KMS-11 (cell line): ENCODE measurements around the gene SLC35F6.
"Not testable (repeated sequence)": the region's sequence is repeated elsewhere in the genome, so short reads cannot be mapped to it uniquely, and the experiment has no call there.

Source experiments
- H2AFZ ChIP-seq: fragments of 200-600 bp; sonication (generic); 2 replicates; pipeline ENCODE4 v1.6.1; 2016; ENCODE audit warnings: antibody characterized with exemption, mixed run types, low read depth
- H3K27ac ChIP-seq: fragments of 200-600 bp; sonication (generic); 2 replicates; pipeline ENCODE4 v1.6.1; 2016; ENCODE audit warnings: mild to moderate bottlenecking, mixed run types
- H3K27me3 ChIP-seq: fragments of 200-600 bp; sonication (generic); 2 replicates; pipeline ENCODE4 v1.6.1; 2017; ENCODE audit warnings: mild to moderate bottlenecking, low read depth, mixed run types, moderate library complexity; ENCODE audit not compliant: insufficient read depth
- H3K36me3 ChIP-seq: fragments of 200-600 bp; sonication (generic); 2 replicates; pipeline ENCODE4 v1.6.1; 2017; ENCODE audit warnings: mild to moderate bottlenecking, mixed run types; ENCODE audit not compliant: insufficient read depth
- H3K4me1 ChIP-seq: fragments of 200-600 bp; sonication (generic); 2 replicates; pipeline ENCODE4 v1.6.1; 2016; ENCODE audit warnings: mild to moderate bottlenecking, low read depth, mixed run types; ENCODE audit not compliant: poor library complexity, severe bottlenecking
- H3K4me2 ChIP-seq: fragments of 200-600 bp; sonication (generic); 2 replicates; pipeline ENCODE4 v1.7.0; 2016; ENCODE audit warnings: mild to moderate bottlenecking, mixed run types
- H3K4me3 ChIP-seq: fragments of 200-600 bp; sonication (generic); IDR thresholded peaks from 2 replicates; pipeline ENCODE4 v1.6.1; 2017; ENCODE audit warnings: low read depth, low read length, mixed read lengths; ENCODE audit not compliant: insufficient read depth
- H3K79me2 ChIP-seq: fragments of 200-600 bp; sonication (generic); 2 replicates; pipeline ENCODE4 v1.6.1; 2016; ENCODE audit warnings: low read depth, mixed run types; ENCODE audit not compliant: insufficient read depth
- H3K9ac ChIP-seq: fragments of 200-600 bp; sonication (generic); 2 replicates; pipeline ENCODE4 v1.6.1; 2016; ENCODE audit warnings: mild to moderate bottlenecking, mixed run types
- H4K20me1 ChIP-seq: fragments of 200-600 bp; sonication (generic); 2 replicates; pipeline ENCODE4 v1.6.1; 2016; ENCODE audit warnings: mild to moderate bottlenecking, mixed run types; ENCODE audit not compliant: insufficient read depth
- TF ChIP-seq, protein P1 (sequence below): fragments of 200-600 bp; sonication (generic); conservative IDR thresholded peaks from 2 replicates; pipeline ENCODE4 v1.6.1; 2017; ENCODE audit warnings: low read depth, mild to moderate bottlenecking, antibody characterized with exemption, low read length, moderate library complexity, mixed read lengths

Gene SLC35F6

DNA sequence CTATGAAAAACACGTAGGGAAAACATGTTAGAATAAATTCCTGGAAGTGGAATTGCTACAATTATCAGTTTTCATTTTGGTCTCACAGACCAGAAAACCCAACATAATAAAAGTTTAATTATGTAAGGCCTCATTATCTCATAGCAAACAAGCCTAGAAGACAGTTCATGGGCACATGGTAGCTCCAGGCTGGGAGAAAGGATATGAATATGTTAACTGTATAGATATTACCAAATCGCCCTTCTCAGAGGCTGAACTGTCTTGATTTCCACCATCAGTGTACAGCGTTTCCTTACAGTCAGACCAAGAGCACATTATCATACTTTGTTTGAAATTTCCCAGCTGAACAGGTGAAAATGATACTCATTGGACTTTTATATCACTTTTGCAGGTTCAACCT lies 17.1 kb upstream of the SLC35F6 start:
- no peaks in the 10 kb centered on the region for H3K27me3 ChIP-seq
- H3K4me2 ChIP-seq, result no peak overlapping the region
- no peak overlapping the region for H3K4me3 ChIP-seq
- H3K27ac ChIP-seq, result no peak overlapping the region
- no peaks in the 10 kb centered on the region for H3K36me3 ChIP-seq
- no peak overlapping the region for H3K9ac ChIP-seq
- no peaks in the 10 kb centered on the region for H3K4me1 ChIP-seq
- no peaks in the 10 kb centered on the region for H4K20me1 ChIP-seq
- no peak overlapping the region for H2AFZ ChIP-seq
- TF ChIP-seq, protein P1, sequence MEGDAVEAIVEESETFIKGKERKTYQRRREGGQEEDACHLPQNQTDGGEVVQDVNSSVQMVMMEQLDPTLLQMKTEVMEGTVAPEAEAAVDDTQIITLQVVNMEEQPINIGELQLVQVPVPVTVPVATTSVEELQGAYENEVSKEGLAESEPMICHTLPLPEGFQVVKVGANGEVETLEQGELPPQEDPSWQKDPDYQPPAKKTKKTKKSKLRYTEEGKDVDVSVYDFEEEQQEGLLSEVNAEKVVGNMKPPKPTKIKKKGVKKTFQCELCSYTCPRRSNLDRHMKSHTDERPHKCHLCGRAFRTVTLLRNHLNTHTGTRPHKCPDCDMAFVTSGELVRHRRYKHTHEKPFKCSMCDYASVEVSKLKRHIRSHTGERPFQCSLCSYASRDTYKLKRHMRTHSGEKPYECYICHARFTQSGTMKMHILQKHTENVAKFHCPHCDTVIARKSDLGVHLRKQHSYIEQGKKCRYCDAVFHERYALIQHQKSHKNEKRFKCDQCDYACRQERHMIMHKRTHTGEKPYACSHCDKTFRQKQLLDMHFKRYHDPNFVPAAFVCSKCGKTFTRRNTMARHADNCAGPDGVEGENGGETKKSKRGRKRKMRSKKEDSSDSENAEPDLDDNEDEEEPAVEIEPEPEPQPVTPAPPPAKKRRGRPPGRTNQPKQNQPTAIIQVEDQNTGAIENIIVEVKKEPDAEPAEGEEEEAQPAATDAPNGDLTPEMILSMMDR, result no peak
- H3K79me2 ChIP-seq, result no peaks in the 10 kb centered on the region

GRCh38 chr2:26749787-26750420 lies 14.2 kb upstream of the SLC35F6 start:
- not testable (repeated sequence) for H2AFZ ChIP-seq, H3K27me3 ChIP-seq, H3K4me1 ChIP-seq, H3K4me3 ChIP-seq, H3K9ac ChIP-seq, H3K27ac ChIP-seq, H3K36me3 ChIP-seq, H4K20me1 ChIP-seq, H3K79me2 ChIP-seq, H3K4me2 ChIP-seq

GRCh38 chr2:26750467-26750866 lies 13.6 kb upstream of the SLC35F6 start:
- not testable (repeated sequence) for H3K9ac ChIP-seq, H3K4me1 ChIP-seq, H3K27ac ChIP-seq, H2AFZ ChIP-seq, H3K36me3 ChIP-seq, H3K79me2 ChIP-seq, H3K4me2 ChIP-seq, H3K4me3 ChIP-seq, H4K20me1 ChIP-seq, H3K27me3 ChIP-seq

- no peak overlapping the region for H3K4me2 ChIP-seq
These were observed 11.4 kb upstream of the SLC35F6 start for GRCh38 chr2:26752656-26753055.

GRCh38 chr2:26754539-26754938 lies 9.5 kb upstream of the SLC35F6 start:
- TF ChIP-seq, protein P1, result no peak
- H3K79me2 ChIP-seq, result no peaks in the 10 kb centered on the region
- H3K4me1 ChIP-seq, result peaks cover 34% of the 10 kb centered on the region
- H3K4me3 ChIP-seq, result no peak overlapping the region
- no peaks in the 10 kb centered on the region for H3K27me3 ChIP-seq
- H3K9ac ChIP-seq, result no peak overlapping the region
- no peaks in the 10 kb centered on the region for H4K20me1 ChIP-seq
- no peak overlapping the region for H3K27ac ChIP-seq
- H3K36me3 ChIP-seq, result no peaks in the 10 kb centered on the region
- H3K4me2 ChIP-seq, result no peak overlapping the region
- no peak overlapping the region for H2AFZ ChIP-seq

More at GRCh38 chr2:26752656-26753055, 11.4 kb upstream of the SLC35F6 start:
- Histone ChIP-seq H3K27ac (no peak overlapping the region), H3K4me3 (no peak overlapping the region), H3K27me3 (no peaks in the 10 kb centered on the region), H2AFZ (no peak overlapping the region), H3K79me2 (no peaks in the 10 kb centered on the region), H4K20me1 (no peaks in the 10 kb centered on the region), H3K36me3 (no peaks in the 10 kb centered on the region), H3K9ac (no peak overlapping the region), H3K4me1 (peaks cover 20% of the 10 kb centered on the region)
- TF ChIP-seq, protein P1, result no peak
